GM21717 (cell line): ENCODE data around the gene IRF9.

Experiments used
- ATAC-seq: cut with Tn5 transposase; IDR thresholded peaks from one replicate; pipeline ENCODE4 v1.9.1; 2021; ENCODE audit warnings: mild to moderate bottlenecking, moderate library complexity; ENCODE audit not compliant: unreplicated experiment

Gene IRF9

GRCh38 chr14:24213866-24214662 lies 53.0 kb downstream of the IRF9 start:
- ATAC-seq, result no peak

GRCh38 chr14:24215495-24216344 lies 54.7 kb downstream of the IRF9 start, which contains the start of gene MDP1:
TSS of gene MDP1 (minus strand) at chr14:24216066. CDS start at chr14:24215955, 111 bp downstream.
- peak; percentile 60 for ATAC-seq
